GM18870 (cell line): ENCODE data around the gene CYSLTR2.

Experiments
- ATAC-seq: cut with Tn5 transposase; IDR thresholded peaks from one replicate; pipeline ENCODE4 v1.9.1; 2021; ENCODE audit warnings: moderate library complexity; ENCODE audit not compliant: unreplicated experiment

The CYSLTR2 gene

GRCh38 chr13:48735571-48735970 lies 81.8 kb downstream of the CYSLTR2 start:
- ATAC-seq, result no peak

GRCh38 chr13:48737689-48738088 lies 84.0 kb downstream of the CYSLTR2 start:
- no peak for ATAC-seq

GRCh38 chr13:48738311-48738710 lies 84.6 kb downstream of the CYSLTR2 start:
- ATAC-seq, result no peak

GRCh38 chr13:48739386-48739964 lies 85.7 kb downstream of the CYSLTR2 start:
- no peak for ATAC-seq

- ATAC-seq, result no peak
These were observed 87.6 kb downstream of the CYSLTR2 start for GRCh38 chr13:48741377-48741776.

- ATAC-seq, result no peak
These were observed 93.1 kb downstream of the CYSLTR2 start for GRCh38 chr13:48746821-48747220.

GRCh38 chr13:48748681-48749080 lies 95.0 kb downstream of the CYSLTR2 start:
- ATAC-seq, result no peak

GRCh38 chr13:48749144-48749543 lies 95.4 kb downstream of the CYSLTR2 start:
- no peak for ATAC-seq

GRCh38 chr13:48749699-48750473 lies 96.2 kb downstream of the CYSLTR2 start:
- peak; percentile 94 for ATAC-seq

- ATAC-seq, result no peak
These were observed 97.1 kb downstream of the CYSLTR2 start for GRCh38 chr13:48750588-48751383.

GRCh38 chr13:48760626-48761025 lies 106.9 kb downstream of the CYSLTR2 start:
- no peak for ATAC-seq
